Measurements from ENCODE around the gene SUCNR1. TPM values are rescaled to one million over a fixed set of nuclear protein-coding genes. Genes with fewer than 3 reads are reported as not detected.
"Not testable (repeated sequence)": the region's sequence is repeated elsewhere in the genome, so short reads cannot be mapped to it uniquely, and the experiment has no call there.

Gene SUCNR1
- total and polyA plus RNA-seq, 8 donors, result 0.12 to 0.92 (median 0.58) TPM; not detected in 5

DNA sequence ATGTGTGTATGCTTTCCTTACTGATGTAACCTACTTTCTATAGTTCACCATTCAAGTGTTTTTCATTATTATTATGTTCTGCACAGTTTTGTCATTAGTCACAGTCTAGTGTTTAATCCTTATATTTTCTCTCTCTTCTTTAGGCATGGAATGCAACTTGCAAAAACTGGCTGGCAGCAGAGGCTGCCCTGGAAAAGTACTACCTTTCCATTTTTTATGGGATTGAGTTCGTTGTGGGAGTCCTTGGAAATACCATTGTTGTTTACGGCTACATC lies 6.9 kb downstream of the SUCNR1 start:
- Histone ChIP-seq H3K27me3 (no peaks in the 10 kb centered on the region), H3K4me3 (no peak overlapping the region), H3K4me1 (peaks cover 0 to 22% (median 6%) of the 10 kb centered on the region in 4 donors), H3K9me3 (no peaks in the 10 kb centered on the region), H3K36me3 (no peaks in the 10 kb centered on the region), H3K27ac (no peak overlapping the region)
- intact Hi-C loops (cut with DNase I; ENCODE audit: low total_unique reads), result no loop called here
- TF ChIP-seq POLR2A (IDR thresholded peaks at IDR 0.05) (no peak), CTCF (IDR thresholded peaks at IDR 0.05) (no peak), POLR2AphosphoS5 (IDR thresholded peaks at IDR 0.05) (no peak), EP300 (IDR thresholded peaks at IDR 0.05) (no peak)
- no peak for DNase-seq
- WGBS, 5 donors, result 66 to 96% (median 88%) methylated on average over 2 of the region's 2 CpGs

GRCh38 chr3:151881137-151881536 lies 7.7 kb downstream of the SUCNR1 start:
- TF ChIP-seq POLR2AphosphoS5 (IDR thresholded peaks at IDR 0.05) (no peak), CTCF (IDR thresholded peaks at IDR 0.05) (no peak), POLR2A (IDR thresholded peaks at IDR 0.05) (no peak), EP300 (IDR thresholded peaks at IDR 0.05) (no peak)
- Histone ChIP-seq H3K4me3 (no peak overlapping the region), H3K4me1 (peaks cover 0 to 15% (median 6%) of the 10 kb centered on the region in 4 donors), H3K27ac (no peak overlapping the region), H3K36me3 (no peaks in the 10 kb centered on the region), H3K27me3 (no peaks in the 10 kb centered on the region), H3K9me3 (no peaks in the 10 kb centered on the region)
- intact Hi-C loops (cut with DNase I; ENCODE audit: low total_unique reads), result no loop called here
- DNase-seq, result no peak
- 90 to 95% (median 93%) methylated on average over 6 of the region's 6 CpGs for WGBS, 5 donors

DNA sequence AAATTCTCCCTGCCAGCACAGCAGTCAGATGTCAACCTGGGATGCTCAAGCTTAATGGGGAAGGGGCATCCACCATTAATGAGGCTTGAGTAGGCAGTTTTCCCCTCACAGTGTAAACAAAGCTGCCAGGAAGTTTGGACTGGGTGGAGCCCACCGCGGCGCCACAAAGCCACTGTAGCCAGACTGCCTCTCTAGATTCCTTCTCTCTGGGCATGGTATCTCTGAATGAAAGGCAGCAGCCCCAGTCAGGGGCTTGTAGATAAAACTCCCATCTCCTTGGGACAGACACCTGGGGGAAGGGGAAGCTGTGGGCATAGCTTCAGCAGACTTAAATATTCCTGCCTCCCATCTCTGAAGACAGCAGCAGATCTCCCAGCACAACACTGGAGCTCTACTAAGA lies 12.0 kb downstream of the SUCNR1 start:
- intact Hi-C loops (cut with DNase I; ENCODE audit: low total_unique reads), result not testable (repeated sequence)

GRCh38 chr3:151887450-151888211 lies 14.2 kb downstream of the SUCNR1 start:
- intact Hi-C loops (cut with DNase I; ENCODE audit: low total_unique reads), result not testable (repeated sequence)

More for the DNA sequence above, 12.0 kb downstream of the SUCNR1 start:
- H3K27ac ChIP-seq, H3K9me3 ChIP-seq, H3K36me3 ChIP-seq, H3K4me1 ChIP-seq, DNase-seq, H3K4me3 ChIP-seq, H3K27me3 ChIP-seq: not testable (repeated sequence)
- 76 to 100% (median 86%) methylated on average over 3 of the region's 3 CpGs for WGBS, 5 donors

GRCh38 chr3:151890721-151891141 lies 17.3 kb downstream of the SUCNR1 start:
- H3K27me3 ChIP-seq, result no peaks in the 10 kb centered on the region
- H3K4me1 ChIP-seq, result no peaks in the 10 kb centered on the region
- intact Hi-C loops (cut with DNase I; ENCODE audit: low total_unique reads), result no loop called here
- TF ChIP-seq CTCF (IDR thresholded peaks at IDR 0.05) (no peak), POLR2AphosphoS5 (IDR thresholded peaks at IDR 0.05) (no peak), POLR2A (IDR thresholded peaks at IDR 0.05) (no peak), EP300 (IDR thresholded peaks at IDR 0.05) (no peak)
- H3K36me3 ChIP-seq, result no peaks in the 10 kb centered on the region
- no peak overlapping the region for H3K27ac ChIP-seq
- no peak for DNase-seq
- H3K4me3 ChIP-seq, result no peak overlapping the region
- no peaks in the 10 kb centered on the region for H3K9me3 ChIP-seq
- 36 to 52% (median 37%) methylated on average over 4 of the region's 4 CpGs for WGBS, 5 donors

More at GRCh38 chr3:151887450-151888211, 14.2 kb downstream of the SUCNR1 start:
- DNase-seq, H3K4me3 ChIP-seq, H3K9me3 ChIP-seq, H3K36me3 ChIP-seq, H3K4me1 ChIP-seq, H3K27ac ChIP-seq, H3K27me3 ChIP-seq: not testable (repeated sequence)
- WGBS, 5 donors, result 89 to 100% (median 100%) methylated on average over 1 of the region's 3 CpGs
